ENCODE data around the gene ITPRIP.

- TF ChIP-seq POLR2A (IDR thresholded peaks at IDR 0.05) (no peak), POLR2AphosphoS5 (IDR thresholded peaks at IDR 0.05) (no peak), EP300 (IDR thresholded peaks at IDR 0.05) (no peak)
- TF ChIP-seq, protein P1, sequence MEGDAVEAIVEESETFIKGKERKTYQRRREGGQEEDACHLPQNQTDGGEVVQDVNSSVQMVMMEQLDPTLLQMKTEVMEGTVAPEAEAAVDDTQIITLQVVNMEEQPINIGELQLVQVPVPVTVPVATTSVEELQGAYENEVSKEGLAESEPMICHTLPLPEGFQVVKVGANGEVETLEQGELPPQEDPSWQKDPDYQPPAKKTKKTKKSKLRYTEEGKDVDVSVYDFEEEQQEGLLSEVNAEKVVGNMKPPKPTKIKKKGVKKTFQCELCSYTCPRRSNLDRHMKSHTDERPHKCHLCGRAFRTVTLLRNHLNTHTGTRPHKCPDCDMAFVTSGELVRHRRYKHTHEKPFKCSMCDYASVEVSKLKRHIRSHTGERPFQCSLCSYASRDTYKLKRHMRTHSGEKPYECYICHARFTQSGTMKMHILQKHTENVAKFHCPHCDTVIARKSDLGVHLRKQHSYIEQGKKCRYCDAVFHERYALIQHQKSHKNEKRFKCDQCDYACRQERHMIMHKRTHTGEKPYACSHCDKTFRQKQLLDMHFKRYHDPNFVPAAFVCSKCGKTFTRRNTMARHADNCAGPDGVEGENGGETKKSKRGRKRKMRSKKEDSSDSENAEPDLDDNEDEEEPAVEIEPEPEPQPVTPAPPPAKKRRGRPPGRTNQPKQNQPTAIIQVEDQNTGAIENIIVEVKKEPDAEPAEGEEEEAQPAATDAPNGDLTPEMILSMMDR (IDR thresholded peaks at IDR 0.05) = no peak
Measured at GRCh38 chr10:104262055-104262454, 76.2 kb downstream of the ITPRIP start.

Measured in gastroesophageal sphincter (tissue), 3 donors.